Ascending aorta (tissue), 2 donors: Measurements from ENCODE around the gene KRTAP4-8. TPM values are rescaled to one million over a fixed set of nuclear protein-coding genes. Genes with fewer than 3 reads are reported as not detected.
"Not testable (repeated sequence)": the region's sequence is repeated elsewhere in the genome, so short reads cannot be mapped to it uniquely, and the experiment has no call there.

Source experiments
- DNase-seq, 2 donors: peaks; one replicate each; pipeline ENCODE4 v3.0.0-alpha.2; 2019; ENCODE audit warnings: low spot score in 2 of 2
- H3K27ac ChIP-seq, 2 donors: fragments of 200-600 bp; sonication (generic); one replicate each; pipeline ENCODE4 v1.5.1; 2016 to 2017; ENCODE audit warnings: mild to moderate bottlenecking in 1 of 2
- H3K27me3 ChIP-seq: fragments of 200-600 bp; sonication (generic); one replicate; pipeline ENCODE4 v1.5.1; 2017
- H3K36me3 ChIP-seq, 2 donors: fragments of 200-600 bp; sonication (generic); one replicate each; pipeline ENCODE4 v1.5.1; 2016
- H3K4me1 ChIP-seq, 2 donors: fragments of 200-600 bp; sonication (generic); one replicate each; pipeline ENCODE4 v1.5.1; 2016 to 2017; ENCODE audit warnings: mild to moderate bottlenecking in 1 of 2
- H3K4me3 ChIP-seq, 2 donors: fragments of 200-600 bp; sonication (generic); one replicate each; pipeline ENCODE4 v1.5.1; 2016 to 2017; ENCODE audit warnings: mild to moderate bottlenecking in 1 of 2
- H3K9me3 ChIP-seq, 2 donors: fragments of 200-600 bp; sonication (generic); one replicate each; pipeline ENCODE4 v1.5.1; 2016
- CTCF ChIP-seq, 3 experiments: fragments of 200-600 bp in 2 of 3; fragments of 450-650 bp in 1 of 3; sonication (generic) in 2 of 3; IDR thresholded peaks; one replicate each; pipeline ENCODE4 v1.5.1; 2016 to 2019; ENCODE audit warnings: antibody characterized with exemption in 3 of 3, mild to moderate bottlenecking in 1 of 3, moderate library complexity in 1 of 3
- intact Hi-C: fragments of 100-400 bp; cut with DNase I; formaldehyde crosslinking; loops from one replicate; pipeline ENCODE4 v1.15.1; 2023
- total RNA-seq: library from RNA; depleted of rRNA; stranded (reverse); fragments of >200 nt; gene quantifications from one replicate; pipeline ENCODE4 v1.1.0, GENCODE V29; 2016

Gene KRTAP4-8
- total RNA-seq, 1 donor from 2014 or later, result not detected

- Histone ChIP-seq H3K4me3 (no peak overlapping the region), H3K27me3 (no peaks in the 10 kb centered on the region), H3K27ac (no peak overlapping the region), H3K36me3 (no peaks in the 10 kb centered on the region), H3K9me3 (no peaks in the 10 kb centered on the region), H3K4me1 (no peaks in the 10 kb centered on the region)
- intact Hi-C loops, result no loop called here
- DNase-seq, result no peak
- TF ChIP-seq CTCF (IDR thresholded peaks at IDR 0.05), result no peak
These were observed 10.1 kb upstream of the KRTAP4-8 start for GRCh38 chr17:41107941-41108450.

- H3K36me3 ChIP-seq, H3K27me3 ChIP-seq, H3K4me3 ChIP-seq, H3K9me3 ChIP-seq, H3K4me1 ChIP-seq, H3K27ac ChIP-seq, intact Hi-C loops, DNase-seq: not testable (repeated sequence)
These were observed 7.4 kb upstream of the KRTAP4-8 start, which contains the start of gene KRTAP4-9 for GRCh38 chr17:41105347-41105746. TSS of gene KRTAP4-9 (plus strand) at chr17:41105389. CDS start at chr17:41105389, 0 bp downstream.

GRCh38 chr17:41104386-41105038, 6.6 kb upstream of the KRTAP4-8 start:
- DNase-seq, H3K4me1 ChIP-seq, H3K36me3 ChIP-seq, intact Hi-C loops, H3K27ac ChIP-seq, H3K27me3 ChIP-seq, H3K9me3 ChIP-seq, H3K4me3 ChIP-seq: not testable (repeated sequence)

GRCh38 chr17:41103896-41104295, 6.0 kb upstream of the KRTAP4-8 start:
- no peak for DNase-seq
- no peaks in the 10 kb centered on the region for H3K4me1 ChIP-seq
- TF ChIP-seq CTCF (IDR thresholded peaks at IDR 0.05), result no peak
- H3K27me3 ChIP-seq, result no peaks in the 10 kb centered on the region
- no peak overlapping the region for H3K4me3 ChIP-seq
- H3K27ac ChIP-seq, result no peak overlapping the region
- intact Hi-C loops, result no loop called here
- no peaks in the 10 kb centered on the region for H3K36me3 ChIP-seq
- H3K9me3 ChIP-seq, result no peaks in the 10 kb centered on the region

GRCh38 chr17:41101586-41102259, 3.8 kb upstream of the KRTAP4-8 start, which contains the start of gene KRTAP4-16:
TSS of gene KRTAP4-16 (minus strand) at chr17:41102209. CDS start at chr17:41102209, 0 bp downstream.
- intact Hi-C loops, result no loop called here
- TF ChIP-seq CTCF (IDR thresholded peaks at IDR 0.05), result no peak

GRCh38 chr17:41099682-41100480, 1.9 kb upstream of the KRTAP4-8 start:
- H3K27me3 ChIP-seq, H3K4me1 ChIP-seq, H3K9me3 ChIP-seq, DNase-seq, H3K4me3 ChIP-seq, H3K36me3 ChIP-seq, intact Hi-C loops, H3K27ac ChIP-seq: not testable (repeated sequence)

More at GRCh38 chr17:41101586-41102259, 3.8 kb upstream of the KRTAP4-8 start, which contains the start of gene KRTAP4-16:
- no peaks in the 10 kb centered on the region for H3K27me3 ChIP-seq
- no peaks in the 10 kb centered on the region for H3K36me3 ChIP-seq
- H3K9me3 ChIP-seq, result no peaks in the 10 kb centered on the region
- H3K27ac ChIP-seq, result no peak within 1 kb of the TSS
- H3K4me1 ChIP-seq, result no peaks in the 10 kb centered on the region
- no peak within 1 kb of the TSS for H3K4me3 ChIP-seq
- no peak for DNase-seq
